Right ventricle myocardium superior (tissue), 1 donor: ENCODE measurements around the gene NLRP1. TPM values are rescaled to one million over a fixed set of nuclear protein-coding genes. Genes with fewer than 3 reads are reported as not detected.

Source experiments
- ATAC-seq: fragments of 200-7000 bp; cut with Tn5 transposase; one replicate; pipeline ENCODE4 v1.9.1; 2020; ENCODE audit warnings: mild to moderate bottlenecking; ENCODE audit not compliant: poor library complexity
- DNase-seq: peaks from one replicate; pipeline ENCODE4 v3.0.0-alpha.2; 2020
- intact Hi-C: fragments of 100-400 bp; cut with DNase I; formaldehyde crosslinking; loops from one replicate; pipeline ENCODE4 v1.11.2; 2022
- total RNA-seq: library from RNA; stranded (reverse); fragmentation: NEBNext Ultra II Directional; extraction: Animal tissue kit (Norgen Biotek cat#: 25700); gene quantifications from one replicate; pipeline ENCODE4 v1.2.1, GENCODE V29; 2021
- donor health status: DM: no; HTN: yes; CAD: no; lungs with severe emphysema.

Gene NLRP1
- total RNA-seq, 1 donor from 2014 or later, result 7.9 TPM

DNA sequence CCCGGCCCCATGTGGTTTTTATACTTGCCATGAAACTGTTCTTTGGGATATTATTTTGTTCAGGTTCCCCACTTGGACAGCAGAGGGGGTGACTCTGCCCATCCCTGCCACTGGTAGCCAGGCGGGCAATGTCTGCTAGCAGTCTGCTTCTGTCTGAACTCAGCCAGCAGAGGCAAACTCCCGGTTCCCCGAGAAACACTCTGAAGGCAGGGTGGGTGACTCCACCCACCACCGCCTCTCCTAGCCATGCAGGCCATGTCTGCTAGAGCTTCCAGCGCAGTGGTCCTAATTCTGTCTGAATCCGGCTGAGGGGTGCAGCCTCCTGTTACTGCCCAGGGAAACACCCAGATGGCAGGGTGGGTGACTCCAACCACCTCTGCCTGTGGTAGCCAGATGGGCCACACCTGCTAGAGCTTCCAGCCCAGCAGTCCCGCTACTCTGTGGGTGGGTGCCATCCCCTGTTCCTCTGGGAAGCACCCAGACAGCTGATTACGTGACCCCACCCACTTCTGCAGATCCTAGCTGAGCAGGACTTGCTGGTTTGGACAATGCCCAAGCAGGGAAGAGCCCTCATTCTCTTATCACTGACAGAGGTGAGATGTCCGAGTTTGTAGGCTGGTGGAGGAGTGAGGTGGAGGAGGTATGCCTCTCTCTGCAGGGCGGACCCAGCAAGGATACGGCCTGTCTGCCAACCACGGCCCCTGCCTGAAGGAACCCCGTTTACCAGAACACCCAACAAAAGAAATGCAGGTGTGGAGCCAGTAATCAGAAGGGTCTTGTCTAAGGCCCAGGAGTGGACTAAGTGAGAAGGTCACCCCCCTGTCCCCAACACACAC lies 22.4 kb downstream of the NLRP1 start:
- DNase-seq (no peak), ATAC-seq (no peak)
- intact Hi-C loops, result no loop called here

GRCh38 chr17:5560361-5560988 lies 23.8 kb downstream of the NLRP1 start:
- intact Hi-C loops, result no loop called here
- ATAC-seq, result no peak
- no peak for DNase-seq

- DNase-seq (no peak), ATAC-seq (no peak)
- intact Hi-C loops, result no loop called here
Measured at GRCh38 chr17:5558815-5559785, 25.2 kb downstream of the NLRP1 start.

DNA sequence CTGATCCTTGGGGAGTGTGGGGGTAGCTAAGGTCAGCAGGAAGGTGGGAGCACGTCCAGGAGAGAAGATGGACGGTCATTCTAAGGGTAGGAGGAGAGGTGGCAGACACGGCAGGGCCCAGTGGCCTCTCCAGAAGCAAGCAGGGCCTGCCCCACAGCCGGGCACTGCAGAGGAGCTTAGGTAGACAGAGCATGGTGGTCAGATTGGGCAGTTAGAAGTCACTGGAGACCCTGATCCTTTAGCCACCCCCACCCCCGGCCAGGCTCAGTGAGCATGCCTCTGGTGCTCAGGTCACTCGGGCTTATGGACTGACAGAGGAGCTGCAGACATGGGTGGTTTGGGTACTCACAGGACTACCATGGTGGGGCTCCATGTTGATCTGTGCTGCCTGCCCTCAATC lies 26.3 kb downstream of the NLRP1 start:
- no peak for DNase-seq
- intact Hi-C loops, result no loop called here

GRCh38 chr17:5557485-5557884 lies 26.8 kb downstream of the NLRP1 start:
- ATAC-seq (no peak), DNase-seq (no peak)
- intact Hi-C loops, result no loop called here

More for the DNA sequence above, 26.3 kb downstream of the NLRP1 start:
- ATAC-seq, result no peak

DNA sequence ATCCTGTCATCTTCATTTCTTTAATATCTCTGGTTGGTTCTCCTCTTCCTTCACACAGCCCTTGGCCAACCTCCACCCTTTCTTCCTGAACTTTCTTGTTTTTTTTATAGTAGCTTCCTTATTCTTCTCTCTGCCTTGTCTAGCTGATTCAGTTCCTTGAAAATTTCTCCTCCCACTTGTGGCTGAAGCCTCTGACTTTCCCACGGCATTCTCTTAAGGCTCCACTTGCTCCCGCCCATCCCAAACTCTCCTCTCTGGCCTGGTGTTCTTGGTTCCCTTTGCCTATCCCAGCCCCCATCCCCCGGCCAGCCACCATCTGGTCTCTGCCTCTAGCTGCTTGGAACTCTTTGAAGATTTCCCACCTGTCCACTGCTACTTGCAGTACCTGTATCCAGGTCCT lies 29.1 kb downstream of the NLRP1 start:
- intact Hi-C loops, result no loop called here
- DNase-seq (no peak), ATAC-seq (no peak)

GRCh38 chr17:5553479-5553878 lies 30.8 kb downstream of the NLRP1 start:
- DNase-seq, result no peak
- intact Hi-C loops, result no loop called here
- ATAC-seq, result no peak

DNA sequence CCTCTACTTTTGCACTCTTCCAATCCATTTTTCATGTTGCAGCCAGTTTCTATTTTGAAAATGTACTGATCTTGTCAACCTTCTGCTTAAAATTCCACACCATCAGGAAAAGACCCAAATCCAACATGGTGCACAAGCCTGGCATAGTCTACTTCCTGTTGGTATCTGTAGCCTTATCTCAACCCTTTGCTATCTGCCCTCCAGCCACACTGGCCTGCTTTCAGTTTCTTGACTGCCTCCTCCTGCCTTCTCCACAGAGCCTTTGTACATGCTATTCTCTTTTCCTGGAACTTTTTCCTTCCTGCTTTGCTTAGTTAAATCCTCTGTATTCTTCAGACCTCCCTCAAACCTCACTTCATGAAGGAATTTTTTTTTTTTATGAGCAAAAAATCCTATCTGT lies 31.5 kb downstream of the NLRP1 start:
- intact Hi-C loops, result no loop called here
- DNase-seq (no peak), ATAC-seq (no peak)

DNA sequence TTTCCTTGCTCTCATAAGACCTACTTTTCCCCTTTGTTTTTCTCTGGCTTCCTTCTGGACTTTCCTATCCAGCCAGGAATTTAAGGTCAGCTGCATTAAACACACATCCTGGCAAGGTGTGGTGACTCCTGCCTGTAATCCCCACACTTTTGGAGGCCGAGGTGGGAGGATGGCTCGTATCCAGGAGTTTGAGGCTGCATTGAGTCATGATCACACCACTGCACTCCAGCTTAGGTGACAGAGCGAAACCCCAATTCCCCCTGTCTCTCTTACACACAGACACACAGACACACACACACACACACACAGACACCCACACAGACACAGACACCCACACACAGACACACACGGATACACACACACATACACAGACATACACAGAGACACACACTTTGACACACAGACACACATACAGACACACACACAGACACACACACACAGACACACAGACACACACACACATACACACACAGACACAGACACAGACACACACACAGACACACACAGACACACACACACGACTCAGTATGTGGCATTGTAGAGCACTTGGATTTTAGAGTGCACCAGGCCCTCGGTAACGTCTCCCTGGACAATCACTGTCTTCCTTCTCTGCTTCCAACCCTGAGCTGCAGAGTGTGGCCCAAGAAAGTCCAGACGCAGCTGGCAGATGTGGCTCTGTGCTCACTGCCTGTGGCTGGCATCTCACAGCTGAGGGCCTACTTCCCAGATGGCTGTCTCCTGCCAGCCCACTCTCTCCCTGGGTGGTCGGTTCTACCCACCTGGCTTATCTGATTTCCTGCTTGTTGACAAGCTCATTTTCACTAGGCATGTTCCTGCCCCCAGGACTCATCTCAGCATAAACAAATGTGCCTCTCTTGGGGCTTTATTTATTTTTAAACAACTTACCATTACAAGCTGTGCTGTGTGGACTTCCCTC lies 39.0 kb downstream of the NLRP1 start:
- ATAC-seq (no peak), DNase-seq (no peak)
- intact Hi-C loops, result no loop called here

DNA sequence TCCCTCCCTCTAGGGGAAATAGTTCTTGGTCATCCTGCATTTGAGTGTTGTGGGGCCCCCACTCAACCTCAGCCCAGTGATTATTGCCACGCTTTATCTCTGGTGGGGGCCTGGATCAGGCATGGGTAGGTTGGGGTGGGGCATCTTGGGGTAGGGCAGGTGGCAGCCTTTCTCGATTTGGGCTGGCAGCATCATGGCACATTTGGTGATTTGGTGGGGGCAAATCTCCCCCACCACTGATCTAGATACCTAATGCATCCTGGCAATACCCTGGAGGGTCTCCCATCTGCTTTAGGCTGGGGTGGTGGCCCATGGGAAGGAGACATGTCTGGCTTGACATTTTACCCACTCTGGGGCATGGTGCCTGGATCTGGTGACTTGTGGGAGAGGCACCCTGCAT lies 40.2 kb downstream of the NLRP1 start:
- ATAC-seq (no peak), DNase-seq (no peak)
- intact Hi-C loops, result no loop called here

DNA sequence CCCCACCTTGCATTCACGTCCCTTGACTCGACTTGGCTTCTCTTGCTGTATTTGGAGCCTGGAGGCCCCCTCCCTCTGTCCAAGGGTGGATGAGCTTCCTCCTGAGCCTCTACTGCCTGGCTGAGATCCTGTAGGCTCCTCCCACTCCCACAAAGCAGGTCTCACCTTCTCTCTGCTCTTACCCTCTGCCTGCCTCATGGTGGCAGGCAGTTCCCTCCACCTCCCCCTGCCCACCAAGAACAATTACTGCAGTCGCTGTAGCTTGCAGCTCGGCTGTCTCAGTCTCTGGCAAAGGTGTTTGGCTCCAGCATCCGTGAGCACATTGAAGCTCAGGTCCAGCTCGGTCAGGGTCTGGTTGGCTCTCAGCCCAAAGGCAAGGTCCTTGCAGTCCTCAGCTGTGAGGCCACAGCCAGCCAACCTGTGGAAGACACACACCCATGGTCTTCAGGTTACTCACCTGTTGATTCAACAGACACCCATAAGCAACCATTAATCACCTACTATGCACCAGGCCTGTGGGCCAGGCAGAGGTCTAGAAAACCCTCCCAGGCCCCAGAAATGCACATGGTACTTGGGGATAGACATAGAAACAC lies 42.6 kb downstream of the NLRP1 start:
- intact Hi-C loops, result no loop called here
- no peak for DNase-seq
- ATAC-seq, result no peak

- DNase-seq (no peak), ATAC-seq (no peak)
- intact Hi-C loops, result no loop called here
Measured at GRCh38 chr17:5540321-5540720, 44.0 kb downstream of the NLRP1 start.

GRCh38 chr17:5539286-5539685 lies 45.0 kb downstream of the NLRP1 start:
- intact Hi-C loops, result no loop called here
- no peak for ATAC-seq

GRCh38 chr17:5536866-5537650 lies 47.3 kb downstream of the NLRP1 start:
- intact Hi-C loops, result no loop called here
- ATAC-seq, result no peak
- DNase-seq, result no peak

More at GRCh38 chr17:5539286-5539685, 45.0 kb downstream of the NLRP1 start:
- DNase-seq, result no peak

- DNase-seq, result no peak
- intact Hi-C loops, result no loop called here
- ATAC-seq, result no peak
Measured at GRCh38 chr17:5535436-5535835, 48.9 kb downstream of the NLRP1 start.

GRCh38 chr17:5533486-5534315 lies 50.6 kb downstream of the NLRP1 start:
- intact Hi-C loops, result no loop called here
- ATAC-seq, result no peak
- no peak for DNase-seq
